ENCODE results near the gene GALNT12. TPM values are rescaled to one million over a fixed set of nuclear protein-coding genes. Genes with fewer than 3 reads are reported as not detected.

GALNT12 gene
- total and polyA plus RNA-seq, 3 experiments from 2014 or later, result 4.7 to 5.2 (median 4.9) TPM

- no peak for DNase-seq
- Mint-ChIP-seq H3K27ac (no peak overlapping the region), H3K27me3 (peaks cover 6 to 47% of the 10 kb centered on the region in 2 donors), H3K4me3 (no peak overlapping the region), H3K9me3 (peaks cover 0 to 3% (median 0%) of the 10 kb centered on the region in 5 donors), H3K4me1 (no peaks in the 10 kb centered on the region), H3K36me3 (peaks cover 0 to 1% (median 0%) of the 10 kb centered on the region in 3 donors)
- Histone ChIP-seq H3K27me3 (ENCODE audit: insufficient read depth, low read length, poor library complexity, severe bottlenecking) (no peaks in the 10 kb centered on the region), H3K27ac (ENCODE audit: low read depth, low read length) (no peak overlapping the region), H3K4me3 (ENCODE audit: low read length) (no peak overlapping the region), H3K9me3 (ENCODE audit: low read length) (no peaks in the 10 kb centered on the region), H3K36me3 (ENCODE audit: insufficient read depth, low read length) (no peaks in the 10 kb centered on the region), H3K4me1 (ENCODE audit: insufficient read depth, low read length) (no peaks in the 10 kb centered on the region)
- ChIA-PET CTCF (interaction anchor here (1.0 kb wide), 1 partner anchor 13 kb away, joined by 3 read pairs; no protein-coding TSS in a partner anchor), POLR2A (no interaction called here)
Measured at GRCh38 chr9:98861781-98862504, 54.5 kb downstream of the GALNT12 start.

- ChIA-PET POLR2A (no interaction called here), CTCF (no interaction called here)
- Mint-ChIP-seq H3K4me3 (no peak overlapping the region), H3K9me3 (no peaks in the 10 kb centered on the region), H3K27me3 (peaks cover 6 to 44% of the 10 kb centered on the region in 2 donors), H3K4me1 (no peaks in the 10 kb centered on the region), H3K36me3 (no peaks in the 10 kb centered on the region), H3K27ac (no peak overlapping the region)
- H3K27me3 ChIP-seq (ENCODE audit: insufficient read depth, low read length, poor library complexity, severe bottlenecking), result no peaks in the 10 kb centered on the region
- no peak overlapping the region for H3K27ac ChIP-seq (ENCODE audit: low read depth, low read length)
- no peak overlapping the region for H3K4me3 ChIP-seq (ENCODE audit: low read length)
- no peaks in the 10 kb centered on the region for H3K4me1 ChIP-seq (ENCODE audit: insufficient read depth, low read length)
- no peaks in the 10 kb centered on the region for H3K9me3 ChIP-seq (ENCODE audit: low read length)
- no peaks in the 10 kb centered on the region for H3K36me3 ChIP-seq (ENCODE audit: insufficient read depth, low read length)
- no peak for DNase-seq
Measured at GRCh38 chr9:98862936-98863335, 55.5 kb downstream of the GALNT12 start.

- Histone ChIP-seq H3K27ac (ENCODE audit: low read depth, low read length) (no peak overlapping the region), H3K4me3 (ENCODE audit: low read length) (no peak overlapping the region), H3K27me3 (ENCODE audit: insufficient read depth, low read length, poor library complexity, severe bottlenecking) (no peaks in the 10 kb centered on the region), H3K36me3 (ENCODE audit: insufficient read depth, low read length) (no peaks in the 10 kb centered on the region), H3K4me1 (ENCODE audit: insufficient read depth, low read length) (no peaks in the 10 kb centered on the region), H3K9me3 (ENCODE audit: low read length) (no peaks in the 10 kb centered on the region)
- Mint-ChIP-seq H3K36me3 (no peaks in the 10 kb centered on the region), H3K27ac (no peak overlapping the region), H3K27me3 (peaks cover 6 to 41% of the 10 kb centered on the region in 2 donors), H3K4me3 (no peak overlapping the region), H3K4me1 (no peaks in the 10 kb centered on the region), H3K9me3 (no peaks in the 10 kb centered on the region)
- CTCF ChIA-PET, result interaction anchor here (1.1 kb wide), 1 partner anchor 16 kb away, joined by 3 read pairs; no protein-coding TSS in a partner anchor
- POLR2A ChIA-PET, result no interaction called here
- DNase-seq, result no peak
Measured at GRCh38 chr9:98864281-98865174, 57.1 kb downstream of the GALNT12 start.

- no peaks in the 10 kb centered on the region for H3K9me3 ChIP-seq (ENCODE audit: low read length)
- Mint-ChIP-seq H3K27me3 (peaks cover 6 to 36% of the 10 kb centered on the region in 2 donors), H3K4me1 (no peaks in the 10 kb centered on the region), H3K27ac (no peak overlapping the region), H3K9me3 (no peaks in the 10 kb centered on the region), H3K4me3 (no peak overlapping the region), H3K36me3 (no peaks in the 10 kb centered on the region)
- H3K36me3 ChIP-seq (ENCODE audit: insufficient read depth, low read length), result no peaks in the 10 kb centered on the region
- CTCF ChIA-PET, result no interaction called here
- no peaks in the 10 kb centered on the region for H3K4me1 ChIP-seq (ENCODE audit: insufficient read depth, low read length)
- no peaks in the 10 kb centered on the region for H3K27me3 ChIP-seq (ENCODE audit: insufficient read depth, low read length, poor library complexity, severe bottlenecking)
- no peak for DNase-seq
- H3K27ac ChIP-seq (ENCODE audit: low read depth, low read length), result no peak overlapping the region
- no peak overlapping the region for H3K4me3 ChIP-seq (ENCODE audit: low read length)
- POLR2A ChIA-PET, result no interaction called here
Measured at GRCh38 chr9:98865284-98865875, 57.9 kb downstream of the GALNT12 start.

GRCh38 chr9:98866435-98867102 lies 59.1 kb downstream of the GALNT12 start:
- H3K27me3 Mint-ChIP-seq, result peaks cover 6 to 36% of the 10 kb centered on the region in 2 donors
- Histone ChIP-seq H3K4me3 (ENCODE audit: low read length) (no peak overlapping the region), H3K27ac (ENCODE audit: low read depth, low read length) (no peak overlapping the region), H3K9me3 (ENCODE audit: low read length) (no peaks in the 10 kb centered on the region), H3K4me1 (ENCODE audit: insufficient read depth, low read length) (no peaks in the 10 kb centered on the region), H3K36me3 (ENCODE audit: insufficient read depth, low read length) (no peaks in the 10 kb centered on the region), H3K27me3 (ENCODE audit: insufficient read depth, low read length, poor library complexity, severe bottlenecking) (no peaks in the 10 kb centered on the region)
- ChIA-PET POLR2A (no interaction called here), CTCF (no interaction called here)
- no peak overlapping the region for H3K4me3 Mint-ChIP-seq
- no peak overlapping the region for H3K27ac Mint-ChIP-seq
- H3K36me3 Mint-ChIP-seq, result no peaks in the 10 kb centered on the region
- H3K4me1 Mint-ChIP-seq, result no peaks in the 10 kb centered on the region
- H3K9me3 Mint-ChIP-seq, result peaks cover 0 to 2% (median 0%) of the 10 kb centered on the region in 5 donors
- DNase-seq, result no peak

- Histone ChIP-seq H3K4me3 (ENCODE audit: low read length) (no peak overlapping the region), H3K4me1 (ENCODE audit: insufficient read depth, low read length) (no peaks in the 10 kb centered on the region), H3K36me3 (ENCODE audit: insufficient read depth, low read length) (no peaks in the 10 kb centered on the region), H3K27ac (ENCODE audit: low read depth, low read length) (peak overlapping the region; percentile 28), H3K9me3 (ENCODE audit: low read length) (no peaks in the 10 kb centered on the region), H3K27me3 (ENCODE audit: insufficient read depth, low read length, poor library complexity, severe bottlenecking) (no peaks in the 10 kb centered on the region)
- Mint-ChIP-seq H3K27ac (no peak overlapping the region), H3K9me3 (peaks cover 0 to 2% (median 0%) of the 10 kb centered on the region in 5 donors), H3K27me3 (peaks cover 8 to 38% of the 10 kb centered on the region in 2 donors), H3K36me3 (no peaks in the 10 kb centered on the region), H3K4me3 (no peak overlapping the region), H3K4me1 (no peaks in the 10 kb centered on the region)
- DNase-seq, result no peak
- POLR2A ChIA-PET, result no interaction called here
- CTCF ChIA-PET, result no interaction called here
Measured at GRCh38 chr9:98867103-98867428, 59.6 kb downstream of the GALNT12 start.

GRCh38 chr9:98867429-98868168 lies 60.1 kb downstream of the GALNT12 start:
- H3K4me3 Mint-ChIP-seq, result no peak overlapping the region
- H3K4me1 Mint-ChIP-seq, result no peaks in the 10 kb centered on the region
- H3K9me3 ChIP-seq (ENCODE audit: low read length), result no peaks in the 10 kb centered on the region
- peak overlapping the region; percentile 28 for H3K27ac ChIP-seq (ENCODE audit: low read depth, low read length)
- H3K27ac Mint-ChIP-seq, result no peak overlapping the region
- H3K27me3 Mint-ChIP-seq, result peaks cover 7 to 40% of the 10 kb centered on the region in 2 donors
- DNase-seq, result no peak
- CTCF ChIA-PET, result no interaction called here
- no peaks in the 10 kb centered on the region for H3K36me3 ChIP-seq (ENCODE audit: insufficient read depth, low read length)
- H3K9me3 Mint-ChIP-seq, result peaks cover 0 to 2% (median 0%) of the 10 kb centered on the region in 5 donors
- no peaks in the 10 kb centered on the region for H3K4me1 ChIP-seq (ENCODE audit: insufficient read depth, low read length)
- H3K4me3 ChIP-seq (ENCODE audit: low read length), result no peak overlapping the region
- H3K27me3 ChIP-seq (ENCODE audit: insufficient read depth, low read length, poor library complexity, severe bottlenecking), result no peaks in the 10 kb centered on the region
- no peaks in the 10 kb centered on the region for H3K36me3 Mint-ChIP-seq
- POLR2A ChIA-PET, result no interaction called here

All from CD8-positive, alpha-beta memory T cell (primary cell).